HG02571 (cell line): ENCODE results near the gene AATK.

Experiments
- ATAC-seq: cut with Tn5 transposase; IDR thresholded peaks from one replicate; pipeline ENCODE4 v1.9.1; 2021; ENCODE audit warnings: mild to moderate bottlenecking, moderate library complexity; ENCODE audit not compliant: unreplicated experiment

Gene AATK

DNA sequence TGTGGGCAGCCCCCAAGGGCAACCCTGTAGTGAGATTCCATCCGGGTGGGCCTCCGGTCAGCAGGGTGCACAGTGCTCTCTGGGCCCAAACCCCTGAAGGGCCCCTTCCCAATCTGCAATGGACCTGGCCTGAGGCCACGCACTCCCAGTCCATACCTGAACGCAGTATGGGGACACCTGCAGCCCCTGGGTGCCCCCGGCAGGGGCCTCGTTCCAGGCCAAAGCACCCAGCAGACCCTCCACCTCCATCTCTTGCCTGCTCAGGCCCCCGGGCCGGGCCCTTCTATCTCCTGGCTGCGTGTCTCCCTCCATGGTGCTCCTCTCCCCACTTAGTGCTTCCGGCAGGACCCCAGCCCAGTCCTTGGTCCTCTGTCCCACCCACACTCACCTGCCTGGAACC lies 17.3 kb upstream of the AATK start:
- no peak for ATAC-seq

GRCh38 chr17:81182596-81182995 lies 16.6 kb upstream of the AATK start:
- no peak for ATAC-seq

- ATAC-seq: no peak
These were observed 15.8 kb upstream of the AATK start for GRCh38 chr17:81181811-81182185.

DNA sequence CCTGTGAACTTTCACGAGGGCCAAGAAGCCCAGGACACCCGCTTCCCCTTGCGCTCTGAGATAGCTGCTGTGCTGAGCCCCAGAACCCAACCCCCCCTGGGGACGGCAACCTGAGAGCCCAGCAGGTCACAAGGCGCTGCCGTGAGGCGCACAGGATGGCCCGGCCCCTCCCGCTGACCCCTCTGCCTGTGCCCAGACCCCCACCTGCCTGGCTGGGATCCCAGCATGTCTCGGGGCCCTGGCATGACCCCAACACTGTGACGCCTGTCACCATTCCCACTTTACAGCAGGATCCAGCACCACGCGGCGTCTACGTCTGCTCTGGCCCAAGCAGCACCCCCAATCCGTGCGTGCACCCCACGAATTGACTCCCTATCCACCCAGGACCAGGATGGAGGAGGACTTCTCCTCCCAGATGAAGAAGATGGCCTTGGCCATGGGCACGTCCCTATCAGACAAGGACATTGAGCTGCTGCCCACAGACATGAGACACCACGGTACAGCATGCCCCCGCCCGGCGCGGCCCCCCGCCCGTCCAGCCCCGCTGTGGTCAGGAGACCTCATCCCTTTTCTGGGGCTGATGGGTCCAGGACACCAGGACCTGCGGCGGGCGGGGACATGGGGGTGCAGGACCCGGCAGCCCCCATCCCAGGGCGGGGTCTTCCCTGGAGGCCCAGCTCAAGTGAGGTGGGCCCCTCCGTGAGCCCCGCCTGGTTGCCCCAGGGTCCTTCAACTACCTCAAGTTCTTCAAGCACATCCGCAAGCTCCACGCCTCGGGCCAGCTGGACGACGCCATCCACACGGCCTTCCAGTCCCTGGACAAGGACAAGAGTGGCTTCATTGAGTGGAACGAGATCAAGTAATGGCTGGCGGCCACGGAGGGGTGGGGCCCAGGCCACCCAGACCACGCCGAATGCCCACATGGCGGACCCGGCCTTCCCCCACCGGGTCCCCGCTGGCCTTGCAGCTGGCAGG lies 15.1 kb upstream of the AATK start:
- no peak for ATAC-seq

DNA sequence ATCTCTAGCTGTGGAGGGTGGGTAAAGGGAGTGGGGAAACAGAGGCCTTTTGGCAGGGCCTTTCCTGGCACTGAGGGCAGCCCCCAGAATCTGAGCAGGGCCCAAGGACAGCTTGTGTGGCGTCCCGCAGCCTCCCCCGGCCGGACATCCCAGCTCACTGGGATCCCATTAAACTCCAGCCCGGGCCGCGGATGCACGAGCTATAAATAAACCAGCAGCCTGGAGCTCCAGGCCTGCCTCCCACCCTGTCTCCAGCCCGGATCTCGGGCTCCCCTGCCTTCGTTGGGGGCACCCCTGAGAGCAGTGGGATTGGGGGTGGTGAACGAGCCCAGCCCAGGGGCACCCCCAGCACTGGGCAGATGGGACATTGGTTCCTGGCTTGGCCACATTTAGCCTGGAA lies 13.8 kb upstream of the AATK start:
- ATAC-seq: no peak

- ATAC-seq: no peak
These were observed 13.2 kb upstream of the AATK start for GRCh38 chr17:81179220-81179619.

GRCh38 chr17:81178136-81179091 lies 12.4 kb upstream of the AATK start:
- no peak for ATAC-seq

GRCh38 chr17:81176666-81177065 lies 10.6 kb upstream of the AATK start:
- no peak for ATAC-seq

DNA sequence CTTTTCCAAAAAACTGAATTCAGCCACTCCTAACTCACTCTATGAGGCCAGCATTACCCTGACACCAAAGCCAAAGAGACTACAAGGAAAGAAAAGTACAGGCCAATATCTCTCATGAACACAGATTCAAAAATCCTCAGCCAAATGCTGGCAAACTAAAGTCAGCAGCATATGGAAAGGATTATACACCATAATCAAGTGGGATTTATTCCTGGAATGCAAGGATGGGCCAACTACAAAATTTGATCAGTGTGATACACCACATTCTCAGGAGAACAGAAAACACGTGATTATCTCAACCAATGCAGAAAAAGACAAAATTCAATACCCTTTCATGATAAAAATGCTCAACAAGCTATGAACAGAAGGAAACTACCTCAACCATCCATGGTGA lies 7.7 kb upstream of the AATK start:
- ATAC-seq: no peak

DNA sequence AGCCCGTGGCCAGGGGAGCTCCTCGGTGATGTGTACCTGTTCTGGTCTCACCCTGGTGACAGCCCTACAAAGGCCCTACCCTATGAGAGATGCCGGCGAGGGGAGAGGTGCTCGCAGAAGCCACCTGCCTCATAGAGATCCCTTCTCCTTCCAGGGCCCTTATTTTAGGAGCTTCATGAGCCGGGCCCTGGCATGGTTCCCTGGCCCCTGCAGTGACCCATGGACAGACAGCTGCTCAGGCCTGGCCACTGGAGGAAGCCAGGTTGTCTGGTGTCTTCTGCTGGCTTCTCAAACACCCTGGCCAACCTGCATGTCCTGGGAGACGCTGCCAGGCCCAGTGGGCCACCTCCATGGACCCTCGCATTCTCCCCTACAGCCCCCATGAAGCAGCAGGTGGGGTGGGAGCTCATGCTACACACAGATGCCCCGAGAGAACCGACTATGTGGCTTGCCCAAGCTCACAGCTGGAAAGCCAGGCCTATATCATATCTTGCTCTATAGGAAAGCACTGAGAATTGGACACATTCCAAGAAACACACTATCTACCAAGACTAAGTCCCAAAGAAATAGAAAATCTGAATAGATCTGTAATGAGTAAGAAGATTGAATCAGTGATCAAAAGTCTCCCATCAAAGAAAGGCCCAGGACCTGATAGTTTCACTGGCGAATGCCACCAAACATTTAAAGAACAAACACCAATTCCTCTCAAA lies 7.2 kb upstream of the AATK start:
- ATAC-seq: no peak

DNA sequence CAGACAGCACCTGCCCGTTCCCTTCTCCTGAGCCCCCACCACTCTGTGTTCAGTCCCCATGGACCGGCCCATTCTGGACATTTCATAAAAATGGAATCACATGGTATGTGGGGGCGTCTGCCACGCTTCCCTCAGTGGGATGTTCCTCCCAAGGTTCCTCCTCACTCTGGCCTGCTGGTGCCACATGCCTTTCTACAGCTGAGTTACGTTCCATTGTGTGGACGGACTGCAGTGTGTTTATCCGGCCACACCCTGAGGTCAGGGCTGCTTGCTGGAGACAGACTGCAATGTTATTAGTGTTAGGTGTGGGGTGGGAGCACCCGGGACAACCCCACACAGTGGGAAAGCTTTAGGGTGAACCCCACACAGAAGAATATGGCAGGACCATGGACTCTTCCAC lies 5.9 kb upstream of the AATK start:
- no peak for ATAC-seq

DNA sequence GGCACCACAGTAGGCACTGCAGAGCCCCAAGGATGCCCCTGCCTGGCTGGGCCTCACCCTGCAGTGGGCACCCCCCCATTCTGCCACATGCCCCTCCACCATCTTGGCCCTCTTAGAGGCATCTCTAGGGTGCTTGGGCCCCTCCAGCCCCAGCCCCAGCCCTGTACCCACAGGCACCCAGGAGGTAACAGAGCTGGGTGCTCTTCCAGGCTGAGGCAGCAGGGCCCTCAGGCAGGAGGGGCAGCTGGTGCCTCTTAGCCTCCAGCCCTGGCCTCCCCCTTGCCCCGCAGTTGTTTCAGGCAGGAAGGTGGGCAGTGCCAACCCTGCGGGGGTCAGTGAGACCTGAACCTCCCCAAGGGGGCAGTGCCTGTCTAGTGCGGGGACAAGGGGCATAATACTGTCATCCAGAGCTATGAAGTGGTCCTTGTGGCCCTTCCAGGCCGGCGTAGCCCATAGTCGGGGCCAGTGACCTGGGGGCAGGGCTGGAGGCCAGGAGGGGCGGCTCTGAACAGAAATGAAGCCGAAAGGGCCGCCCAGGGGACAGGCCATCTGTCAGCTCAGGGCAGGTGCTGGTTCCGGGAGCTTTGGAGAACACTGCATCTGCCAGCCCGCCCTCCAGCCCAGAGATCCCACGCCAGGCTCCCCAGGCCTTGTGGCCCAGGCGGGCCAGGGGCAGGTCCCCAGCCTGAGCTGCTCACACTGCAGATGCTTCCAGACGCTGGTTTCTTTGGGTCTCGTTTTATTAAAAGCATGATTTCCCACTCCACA lies 4.9 kb upstream of the AATK start:
- no peak for ATAC-seq

GRCh38 chr17:81169870-81170309 lies 3.9 kb upstream of the AATK start:
- no peak for ATAC-seq

GRCh38 chr17:81167638-81168037 lies 1.6 kb upstream of the AATK start:
- no peak for ATAC-seq

DNA sequence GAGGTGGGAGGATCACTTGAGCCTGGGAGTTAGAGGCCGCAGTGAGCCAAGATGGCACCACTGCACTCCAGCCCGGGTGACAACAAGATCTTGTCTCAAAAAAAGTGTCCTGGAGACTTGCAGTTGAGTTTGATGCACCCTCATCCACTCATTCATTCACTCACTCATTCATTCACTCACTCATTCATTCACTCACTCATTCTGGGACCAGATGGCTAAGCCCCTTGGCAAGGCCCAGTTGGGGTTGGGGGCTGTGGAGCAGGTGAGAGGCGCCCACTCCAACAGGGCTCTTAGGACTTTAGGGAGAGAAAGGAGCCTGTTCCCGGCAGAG lies 1.1 kb upstream of the AATK start:
- ATAC-seq: no peak

DNA sequence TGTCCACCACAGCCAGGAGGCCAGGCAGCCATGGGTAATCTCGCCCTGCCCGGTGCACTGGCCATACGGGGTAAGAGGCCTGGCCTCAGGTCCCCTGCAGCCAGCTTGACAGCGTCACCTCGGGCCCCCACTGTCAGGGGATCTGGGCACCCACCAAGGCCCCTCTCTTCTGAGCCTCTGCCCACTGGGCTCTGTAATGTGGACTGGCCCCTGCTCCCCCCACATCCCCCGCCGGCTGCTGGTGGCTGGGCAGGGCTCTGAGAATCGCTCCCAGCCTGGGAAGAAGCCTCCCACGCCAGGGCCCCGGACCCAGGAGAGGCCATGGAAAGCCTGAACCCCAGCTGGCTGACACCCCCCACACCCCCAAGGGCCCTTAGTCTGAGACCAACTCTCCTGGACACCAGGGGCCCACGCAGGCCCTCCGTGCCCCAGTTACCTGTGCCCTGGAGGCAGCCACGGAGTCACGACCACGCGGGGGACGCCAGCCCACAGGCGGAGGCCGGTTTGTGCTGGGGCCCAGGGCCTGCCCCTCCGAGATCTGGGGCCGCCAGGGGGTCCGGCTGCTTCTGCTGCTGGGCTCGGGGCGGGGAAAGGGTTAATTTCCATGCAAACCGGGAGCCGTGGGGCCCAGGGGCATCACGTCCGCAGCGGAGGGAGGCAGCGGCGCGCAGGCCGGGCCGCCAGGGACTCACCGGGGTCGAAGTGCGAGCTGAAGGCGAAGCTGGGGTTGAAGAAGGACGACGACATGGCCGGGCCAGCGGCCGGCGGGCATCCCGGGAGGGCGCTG lies 582 bp downstream of the AATK start, which contains the start of gene PVALEF:
Gene PVALEF (plus strand): TSS at position 262 of the 787 bp plus-strand sequence. CDS start 15,720 bp downstream, outside the sequence.
- ATAC-seq: no peak

GRCh38 chr17:81164371-81165245 lies 1.4 kb downstream of the AATK start:
- no peak for ATAC-seq

- ATAC-seq: no peak
These were observed 2.2 kb downstream of the AATK start for GRCh38 chr17:81163703-81164370.
